HepG2 (cell line): ENCODE results near the gene MACROH2A1. TPM values are rescaled to one million over a fixed set of nuclear protein-coding genes. Genes with fewer than 3 reads are reported as not detected.

Experiments used
- AGO2 ChIP-seq: fragments of 200-400 bp; formaldehyde crosslinking; optimal IDR thresholded peaks from 2 replicates; pipeline ENCODE3; 2017; ENCODE audit warnings: mild to moderate bottlenecking, low read depth, low read length, moderate library complexity
- ETV5 ChIP-seq: IDR thresholded peaks from 2 replicates; pipeline ENCODE4 v1.6.1; 2018; ENCODE audit warnings: missing biosample characterization, missing genetic modification reagents, inconsistent platforms, borderline replicate concordance
- GABPA ChIP-seq, 2 experiments: IDR thresholded peaks; 2 replicates each; pipeline ENCODE4 v1.6.1; 2011 to 2016; ENCODE audit warnings: low read depth in 2 of 2, low read length in 1 of 2, missing biosample characterization in 1 of 2, missing genetic modification characterization in 1 of 2
- HDAC1 ChIP-seq: sonication (generic); formaldehyde crosslinking; IDR thresholded peaks from 2 replicates; pipeline ENCODE4 v1.5.1; 2020; ENCODE audit warnings: mild to moderate bottlenecking, missing genetic modification reagents
- KMT2A ChIP-seq: sonication (generic); formaldehyde crosslinking; IDR thresholded peaks from 2 replicates; pipeline ENCODE4 v1.4.0; 2020; ENCODE audit warnings: missing genetic modification reagents
- PHF8 ChIP-seq: sonication (generic); formaldehyde crosslinking; IDR thresholded peaks from 2 replicates; pipeline ENCODE4 v1.5.0; 2020; ENCODE audit warnings: missing genetic modification reagents
- POLR2A ChIP-seq, 2 experiments: IDR thresholded peaks; 2 replicates each; pipeline ENCODE4 v1.6.1; 2011; ENCODE audit warnings: low read depth in 2 of 2, low read length in 2 of 2, mild to moderate bottlenecking in 1 of 2, moderate library complexity in 1 of 2; ENCODE audit not compliant: insufficient read depth in 1 of 2
- SAP130 ChIP-seq: IDR thresholded peaks from 2 replicates; pipeline ENCODE4 v1.6.1; 2016; ENCODE audit warnings: low read depth
- SRSF1 ChIP-seq: fragments of 200-400 bp; formaldehyde crosslinking; optimal IDR thresholded peaks from 2 replicates; pipeline ENCODE3; 2017; ENCODE audit warnings: mild to moderate bottlenecking, low read depth, low read length, moderate library complexity
- YEATS2 ChIP-seq: sonication (generic); formaldehyde crosslinking; IDR thresholded peaks from 2 replicates; pipeline ENCODE4 v1.4.0; 2020; ENCODE audit warnings: missing genetic modification reagents, borderline replicate concordance
- ZEB1 ChIP-seq: IDR thresholded peaks from 2 replicates; pipeline ENCODE4 v1.6.1; 2012; ENCODE audit warnings: mild to moderate bottlenecking, low read depth, inconsistent platforms; ENCODE audit not compliant: insufficient replicate concordance
- ZNF121 ChIP-seq: sonication (generic); formaldehyde crosslinking; IDR thresholded peaks from 2 replicates; pipeline ENCODE4 v1.5.0; 2020; ENCODE audit warnings: mild to moderate bottlenecking, missing genetic modification reagents
- ZNF253 ChIP-seq: sonication (generic); formaldehyde crosslinking; IDR thresholded peaks from 2 replicates; pipeline ENCODE4 v1.8.0; 2022; ENCODE audit warnings: mild to moderate bottlenecking, missing genetic modification reagents, borderline replicate concordance
- ZSCAN25 ChIP-seq: sonication (generic); formaldehyde crosslinking; IDR thresholded peaks from 2 replicates; pipeline ENCODE4 v1.8.0; 2022; ENCODE audit warnings: mild to moderate bottlenecking, missing genetic modification reagents
- polyA plus RNA-seq, 8 experiments: library from polyadenylated mRNA; depleted of rRNA in 3 of 8; stranded (reverse) in 7 of 8; unstranded in 1 of 8; fragments of >200 nt; fragmentation: Illumina TruSeq in 4 of 8; extraction: Trizol in 4 of 8; gene quantifications; 2 replicates each; pipeline versions ENCODE4 v1.2.1 to v1.2.3, GENCODE V29; 2011 to 2016; ENCODE audit warnings: low read depth in 4 of 8, missing spikeins in 1 of 8, mixed read lengths in 1 of 8; ENCODE audit not compliant: insufficient read depth in 1 of 8
- total RNA-seq, 5 experiments: library from RNA; depleted of rRNA; stranded (reverse); fragments of >200 nt; fragmentation: Illumina TruSeq; extraction: Trizol; gene quantifications; 2 replicates each; pipeline ENCODE4 v1.2.3, GENCODE V29; 2016; ENCODE audit warnings: low read depth in 1 of 5
- TF ChIP-seq, protein P1 (sequence below): sonication (generic); formaldehyde crosslinking; IDR thresholded peaks from 2 replicates; pipeline ENCODE4 v1.8.1; 2023; ENCODE audit warnings: mild to moderate bottlenecking, moderate library complexity, missing genetic modification reagents
- TF ChIP-seq, protein P2 (sequence below): sonication (generic); formaldehyde crosslinking; IDR thresholded peaks from 2 replicates; pipeline ENCODE4 v1.4.0; 2020; ENCODE audit warnings: missing genetic modification reagents, borderline replicate concordance
- TF ChIP-seq, protein P3 (sequence below): sonication (generic); formaldehyde crosslinking; IDR thresholded peaks from 2 replicates; pipeline ENCODE4 v1.9.0; 2021; ENCODE audit warnings: missing genetic modification reagents, mild to moderate bottlenecking, borderline replicate concordance
- TF ChIP-seq, protein P4 (sequence below): sonication (generic); formaldehyde crosslinking; IDR thresholded peaks from 2 replicates; pipeline ENCODE4 v1.4.0; 2020; ENCODE audit warnings: mild to moderate bottlenecking, missing genetic modification reagents
- TF ChIP-seq, protein P5 (sequence below): IDR thresholded peaks from 2 replicates; pipeline ENCODE4 v1.6.1; 2016
- TF ChIP-seq, protein P6 (sequence below): sonication (generic); formaldehyde crosslinking; IDR thresholded peaks from 2 replicates; pipeline ENCODE4 v1.9.0; 2022; ENCODE audit warnings: missing genetic modification reagents, mild to moderate bottlenecking, borderline replicate concordance

MACROH2A1 gene
- total and polyA plus RNA-seq, 2 of the 13 experiments (the other 11 are each of a cell fraction or from before 2014, with no cell fraction given) = 69.1 to 158 TPM

DNA sequence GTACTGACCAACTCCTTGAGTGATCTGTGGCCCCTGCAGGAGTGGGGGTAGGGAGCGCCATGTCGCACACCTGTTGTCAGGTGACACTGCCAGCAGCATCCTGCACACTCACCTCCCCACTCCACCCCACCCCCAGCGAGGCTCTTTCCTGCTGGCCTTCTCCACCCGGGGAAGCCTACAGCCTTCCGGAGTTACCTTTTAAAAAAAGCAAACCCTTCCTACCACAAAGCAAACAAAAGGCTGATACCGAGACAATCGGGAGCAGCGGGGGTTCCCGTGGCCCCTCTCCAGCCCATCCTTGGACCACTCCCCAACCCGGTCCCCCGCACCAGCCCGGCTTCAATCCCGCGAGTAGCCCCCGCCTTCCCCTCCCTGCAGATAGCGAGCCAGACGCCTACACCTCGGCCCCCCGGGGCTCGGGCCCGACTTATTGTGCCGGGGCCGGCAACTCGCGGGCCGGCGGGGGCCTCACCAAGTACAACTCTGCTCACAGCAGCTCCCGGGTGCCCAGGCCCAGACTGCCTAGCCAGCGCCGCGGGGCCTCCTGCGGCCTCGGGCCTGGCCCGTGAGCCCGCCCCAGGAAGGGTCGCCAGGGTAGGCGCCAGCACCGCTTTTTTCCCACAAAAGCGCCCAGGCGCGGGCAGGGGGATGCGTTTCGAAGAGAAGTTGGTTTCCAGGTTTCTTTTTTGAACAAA, 724 bp downstream of the MACROH2A1 start (continued):
- TF ChIP-seq, protein P1, sequence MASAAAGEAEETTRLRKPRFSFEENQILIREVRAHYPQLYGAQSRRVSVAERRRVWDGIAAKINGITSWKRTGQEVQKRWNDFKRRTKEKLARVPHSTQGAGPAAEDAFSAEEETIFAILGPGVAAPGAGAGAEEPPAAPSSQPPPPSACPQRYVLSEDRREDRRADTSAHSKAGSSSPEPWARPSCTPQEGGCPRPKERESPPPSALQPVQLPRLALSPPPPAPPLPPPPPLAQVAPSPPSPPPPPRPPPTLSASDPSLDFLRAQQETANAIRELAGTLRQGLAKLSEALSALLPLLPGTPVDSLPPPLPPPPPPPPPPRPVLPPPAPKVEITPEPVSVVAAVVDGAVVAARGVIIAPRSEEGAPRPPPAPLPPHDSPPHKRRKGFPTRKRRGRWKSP = peak; percentile 23; the same call in 1 of the 2 replicates
- TF ChIP-seq, protein P2, sequence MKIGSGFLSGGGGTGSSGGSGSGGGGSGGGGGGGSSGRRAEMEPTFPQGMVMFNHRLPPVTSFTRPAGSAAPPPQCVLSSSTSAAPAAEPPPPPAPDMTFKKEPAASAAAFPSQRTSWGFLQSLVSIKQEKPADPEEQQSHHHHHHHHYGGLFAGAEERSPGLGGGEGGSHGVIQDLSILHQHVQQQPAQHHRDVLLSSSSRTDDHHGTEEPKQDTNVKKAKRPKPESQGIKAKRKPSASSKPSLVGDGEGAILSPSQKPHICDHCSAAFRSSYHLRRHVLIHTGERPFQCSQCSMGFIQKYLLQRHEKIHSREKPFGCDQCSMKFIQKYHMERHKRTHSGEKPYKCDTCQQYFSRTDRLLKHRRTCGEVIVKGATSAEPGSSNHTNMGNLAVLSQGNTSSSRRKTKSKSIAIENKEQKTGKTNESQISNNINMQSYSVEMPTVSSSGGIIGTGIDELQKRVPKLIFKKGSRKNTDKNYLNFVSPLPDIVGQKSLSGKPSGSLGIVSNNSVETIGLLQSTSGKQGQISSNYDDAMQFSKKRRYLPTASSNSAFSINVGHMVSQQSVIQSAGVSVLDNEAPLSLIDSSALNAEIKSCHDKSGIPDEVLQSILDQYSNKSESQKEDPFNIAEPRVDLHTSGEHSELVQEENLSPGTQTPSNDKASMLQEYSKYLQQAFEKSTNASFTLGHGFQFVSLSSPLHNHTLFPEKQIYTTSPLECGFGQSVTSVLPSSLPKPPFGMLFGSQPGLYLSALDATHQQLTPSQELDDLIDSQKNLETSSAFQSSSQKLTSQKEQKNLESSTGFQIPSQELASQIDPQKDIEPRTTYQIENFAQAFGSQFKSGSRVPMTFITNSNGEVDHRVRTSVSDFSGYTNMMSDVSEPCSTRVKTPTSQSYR (CRISPR knock-in tag) = peak; percentile 58
- TF ChIP-seq ZEB1 (peak; percentile 79), SRSF1 (peak; percentile 47), YEATS2 (CRISPR knock-in tag) (0 out of 2 replicates have a peak, but pooled peaks have one; percentile 13), ZNF253 (CRISPR knock-in tag) (no peak), AGO2 (peak; percentile 72), KMT2A (CRISPR knock-in tag) (no peak), ZNF121 (no peak), ETV5 (peak; percentile 14; the same call in 1 of the 2 replicates), ZSCAN25 (no peak), SAP130 (CRISPR knock-in tag) (peak; percentile 49), POLR2A (IDR thresholded peaks at IDR 0.05; ENCODE audit: insufficient read depth in 1 of 2, low read depth in 2 of 2, low read length in 2 of 2) (peak in 1 of 2 experiments; percentile 2; a peak in 1 of 4 replicates), HDAC1 (CRISPR knock-in tag) (peak; percentile 23), PHF8 (CRISPR knock-in tag) (peak; percentile 77), GABPA (IDR thresholded peaks at IDR 0.05; ENCODE audit: low read depth, low read length) (no peak), GABPA (CRISPR knock-in tag; IDR thresholded peaks at IDR 0.05; ENCODE audit: low read depth) (peak; percentile 19; the same call in 1 of the 2 replicates)
- TF ChIP-seq, protein P3, sequence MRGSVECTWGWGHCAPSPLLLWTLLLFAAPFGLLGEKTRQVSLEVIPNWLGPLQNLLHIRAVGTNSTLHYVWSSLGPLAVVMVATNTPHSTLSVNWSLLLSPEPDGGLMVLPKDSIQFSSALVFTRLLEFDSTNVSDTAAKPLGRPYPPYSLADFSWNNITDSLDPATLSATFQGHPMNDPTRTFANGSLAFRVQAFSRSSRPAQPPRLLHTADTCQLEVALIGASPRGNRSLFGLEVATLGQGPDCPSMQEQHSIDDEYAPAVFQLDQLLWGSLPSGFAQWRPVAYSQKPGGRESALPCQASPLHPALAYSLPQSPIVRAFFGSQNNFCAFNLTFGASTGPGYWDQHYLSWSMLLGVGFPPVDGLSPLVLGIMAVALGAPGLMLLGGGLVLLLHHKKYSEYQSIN (CRISPR knock-in tag) = no peak
- TF ChIP-seq, protein P4, sequence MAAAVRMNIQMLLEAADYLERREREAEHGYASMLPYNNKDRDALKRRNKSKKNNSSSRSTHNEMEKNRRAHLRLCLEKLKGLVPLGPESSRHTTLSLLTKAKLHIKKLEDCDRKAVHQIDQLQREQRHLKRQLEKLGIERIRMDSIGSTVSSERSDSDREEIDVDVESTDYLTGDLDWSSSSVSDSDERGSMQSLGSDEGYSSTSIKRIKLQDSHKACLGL (CRISPR knock-in tag) = 0 out of 2 replicates have a peak, but pooled peaks have one; percentile 7
- TF ChIP-seq, protein P5, sequence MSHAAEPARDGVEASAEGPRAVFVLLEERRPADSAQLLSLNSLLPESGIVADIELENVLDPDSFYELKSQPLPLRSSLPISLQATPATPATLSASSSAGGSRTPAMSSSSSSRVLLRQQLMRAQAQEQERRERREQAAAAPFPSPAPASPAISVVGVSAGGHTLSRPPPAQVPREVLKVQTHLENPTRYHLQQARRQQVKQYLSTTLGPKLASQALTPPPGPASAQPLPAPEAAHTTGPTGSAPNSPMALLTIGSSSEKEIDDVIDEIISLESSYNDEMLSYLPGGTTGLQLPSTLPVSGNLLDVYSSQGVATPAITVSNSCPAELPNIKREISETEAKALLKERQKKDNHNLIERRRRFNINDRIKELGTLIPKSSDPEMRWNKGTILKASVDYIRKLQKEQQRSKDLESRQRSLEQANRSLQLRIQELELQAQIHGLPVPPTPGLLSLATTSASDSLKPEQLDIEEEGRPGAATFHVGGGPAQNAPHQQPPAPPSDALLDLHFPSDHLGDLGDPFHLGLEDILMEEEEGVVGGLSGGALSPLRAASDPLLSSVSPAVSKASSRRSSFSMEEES (CRISPR knock-in tag) = peak; percentile 35; the same call in 1 of the 2 replicates
- TF ChIP-seq, protein P6, sequence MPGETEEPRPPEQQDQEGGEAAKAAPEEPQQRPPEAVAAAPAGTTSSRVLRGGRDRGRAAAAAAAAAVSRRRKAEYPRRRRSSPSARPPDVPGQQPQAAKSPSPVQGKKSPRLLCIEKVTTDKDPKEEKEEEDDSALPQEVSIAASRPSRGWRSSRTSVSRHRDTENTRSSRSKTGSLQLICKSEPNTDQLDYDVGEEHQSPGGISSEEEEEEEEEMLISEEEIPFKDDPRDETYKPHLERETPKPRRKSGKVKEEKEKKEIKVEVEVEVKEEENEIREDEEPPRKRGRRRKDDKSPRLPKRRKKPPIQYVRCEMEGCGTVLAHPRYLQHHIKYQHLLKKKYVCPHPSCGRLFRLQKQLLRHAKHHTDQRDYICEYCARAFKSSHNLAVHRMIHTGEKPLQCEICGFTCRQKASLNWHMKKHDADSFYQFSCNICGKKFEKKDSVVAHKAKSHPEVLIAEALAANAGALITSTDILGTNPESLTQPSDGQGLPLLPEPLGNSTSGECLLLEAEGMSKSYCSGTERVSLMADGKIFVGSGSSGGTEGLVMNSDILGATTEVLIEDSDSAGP (CRISPR knock-in tag) = peak; percentile 20; the same call in 1 of the 2 replicates
